ENCODE measurements around the gene DLX5.

DLX5 gene

GRCh38 chr7:97009753-97010732, 14.6 kb downstream of the DLX5 start:
- peak in 1 of 42 donors; percentile 35 for DNase-seq
- intact Hi-C loops (cut with DNase I) = loop anchor here (10.0 kb wide), 1 partner anchor 315 kb away; no protein-coding TSS in a partner anchor

- intact Hi-C loops (cut with DNase I) = loop anchor here (10.0 kb wide), 1 partner anchor 314 kb away; no protein-coding TSS in a partner anchor
- peak in 1 of 42 donors; percentile 35 for DNase-seq
These were observed 16.2 kb downstream of the DLX5 start for GRCh38 chr7:97008275-97008917.

- DNase-seq = peak in 2 of 42 donors; percentile 35 to 36
- intact Hi-C loops (cut with DNase I) = loop anchor here (10.0 kb wide), 1 partner anchor 313 kb away; no protein-coding TSS in a partner anchor
These were observed 17.1 kb downstream of the DLX5 start for GRCh38 chr7:97007583-97007861.

GRCh38 chr7:97006816-97007582, 17.6 kb downstream of the DLX5 start:
- intact Hi-C loops (cut with DNase I) = loop anchor here (10.0 kb wide), 1 partner anchor 312 kb away; no protein-coding TSS in a partner anchor
- peak in 11 of 42 donors; percentile 20 to 66 (median 46) for DNase-seq

- DNase-seq = peak in 21 of 42 donors; percentile 35 to 82 (median 57)
These were observed 18.4 kb downstream of the DLX5 start for GRCh38 chr7:97006055-97006815.

GRCh38 chr7:97005183-97006054, 19.2 kb downstream of the DLX5 start, which contains the start of gene DLX6:
Gene DLX6 (plus strand): TSS chr7:97005553. CDS start chr7:97005978, 425 bp downstream.
- peak; percentile 69 to 96 (median 89) for DNase-seq
- intact Hi-C loops (cut with DNase I) = loop anchor here (10.0 kb wide), 1 partner anchor 311 kb away; no protein-coding TSS in a partner anchor

More at GRCh38 chr7:97006055-97006815, 18.4 kb downstream of the DLX5 start:
- intact Hi-C loops (cut with DNase I) = loop anchor here (10.0 kb wide), 1 partner anchor 311 kb away; no protein-coding TSS in a partner anchor

GRCh38 chr7:97004247-97005182, 20.1 kb downstream of the DLX5 start:
- intact Hi-C loops (cut with DNase I) = loop anchor here (10.0 kb wide), 1 partner anchor 310 kb away; no protein-coding TSS in a partner anchor
- DNase-seq = peak in 2 of 42 donors; percentile 4 to 28

- intact Hi-C loops (cut with DNase I) = loop anchor here (10.0 kb wide), 1 partner anchor 309 kb away; no protein-coding TSS in a partner anchor
- DNase-seq = peak in 7 of 42 donors; percentile 3 to 47 (median 37)
These were observed 21.1 kb downstream of the DLX5 start for GRCh38 chr7:97003262-97004246.

- peak in 12 of 42 donors; percentile 18 to 61 (median 36) for DNase-seq
- intact Hi-C loops (cut with DNase I) = loop anchor here (10.0 kb wide), 1 partner anchor 308 kb away; no protein-coding TSS in a partner anchor
These were observed 21.9 kb downstream of the DLX5 start for GRCh38 chr7:97002555-97003261.

- peak in 10 of 42 donors; percentile 6 to 51 (median 36) for DNase-seq
These were observed 22.7 kb downstream of the DLX5 start for GRCh38 chr7:97001656-97002554.

GRCh38 chr7:97001221-97001620, 23.4 kb downstream of the DLX5 start:
- intact Hi-C loops (cut with DNase I) = loop anchor here (10.0 kb wide), 1 partner anchor 306 kb away; no protein-coding TSS in a partner anchor
- peak in 1 of 42 donors; percentile 26 for DNase-seq

More at GRCh38 chr7:97001656-97002554, 22.7 kb downstream of the DLX5 start:
- intact Hi-C loops (cut with DNase I) = loop anchor here (10.0 kb wide), 1 partner anchor 307 kb away; no protein-coding TSS in a partner anchor

GRCh38 chr7:96998744-96999143, 25.9 kb downstream of the DLX5 start:
- DNase-seq = peak in 7 of 42 donors; percentile 2 to 46 (median 37)
- intact Hi-C loops (cut with DNase I) = no loop called here

GRCh38 chr7:96998333-96998732, 26.3 kb downstream of the DLX5 start:
- peak in 3 of 42 donors; percentile 7 to 44 (median 37) for DNase-seq

More at GRCh38 chr7:96998333-96998732, 26.3 kb downstream of the DLX5 start:
- intact Hi-C loops (cut with DNase I) = no loop called here
